Esophagus squamous epithelium (tissue), 5 donors: ENCODE measurements around the gene CALM1. TPM values are rescaled to one million over a fixed set of nuclear protein-coding genes. Genes with fewer than 3 reads are reported as not detected.

Source experiments
- DNase-seq: peaks from one replicate; lab custom pipeline; 2025; lab: John Stamatoyannopoulos, UW
- H3K27ac ChIP-seq, 4 donors: fragments of 200-600 bp; sonication (generic); one replicate each; pipeline ENCODE4 v1.5.1; 2016 to 2019; ENCODE audit warnings: mild to moderate bottlenecking in 1 of 4
- H3K27me3 ChIP-seq, 4 donors: fragments of 200-600 bp; sonication (generic); 1 replicate in 3 of 4; 2 replicates in 1 of 4; pipeline versions ENCODE4 v1.5.1 to v1.6.0; 2017 to 2021; ENCODE audit warnings: antibody characterized with exemption in 1 of 4
- H3K36me3 ChIP-seq, 3 donors: fragments of 200-600 bp; sonication (generic); one replicate each; pipeline ENCODE4 v1.5.1; 2016 to 2019
- H3K4me1 ChIP-seq, 3 donors: fragments of 200-600 bp; sonication (generic); one replicate each; pipeline ENCODE4 v1.5.1; 2017 to 2019
- H3K4me3 ChIP-seq, 4 donors: fragments of 200-600 bp; sonication (generic); 1 replicate in 3 of 4; 2 replicates in 1 of 4; pipeline ENCODE4 v1.5.1; 2016 to 2019; ENCODE audit warnings: mild to moderate bottlenecking in 2 of 4, moderate library complexity in 1 of 4
- H3K9me3 ChIP-seq, 3 donors: fragments of 200-600 bp; sonication (generic); one replicate each; pipeline ENCODE4 v1.5.1; 2016 to 2019
- POLR2A ChIP-seq, 4 donors: fragments of 450-650 bp; IDR thresholded peaks; one replicate each; pipeline ENCODE4 v1.6.1; 2017; ENCODE audit warnings: antibody characterized with exemption in 4 of 4, mild to moderate bottlenecking in 4 of 4, moderate library complexity in 3 of 4
- WGBS, 2 donors: methylation state at CpG; one replicate each; pipeline ENCODE4 v1.1.5; 2018; 5-methylcytosine and 5-hydroxymethylcytosine counted together
- intact Hi-C: fragments of 100-400 bp; cut with DNase I; formaldehyde crosslinking; loops from one replicate; pipeline ENCODE4 v1.15.0; 2022
- total RNA-seq, 4 donors: library from RNA; depleted of rRNA; stranded (reverse); fragments of >200 nt; gene quantifications; one replicate each; pipeline ENCODE4 v1.1.0, GENCODE V29; 2016
- TF ChIP-seq, protein P1 (sequence below), 6 experiments: fragments of 450-650 bp in 4 of 6; fragments of 200-600 bp in 2 of 6; sonication (generic) in 2 of 6; IDR thresholded peaks; one replicate each; pipeline ENCODE4 v1.5.1; 2016 to 2019; ENCODE audit warnings: antibody characterized with exemption in 6 of 6, mild to moderate bottlenecking in 4 of 6, moderate library complexity in 4 of 6
- donor health status: DM: yes; HTN: yes; CAD: no.

Gene CALM1
- total RNA-seq, 4 donors from 2014 or later: 329 to 554 (median 426) TPM

DNA sequence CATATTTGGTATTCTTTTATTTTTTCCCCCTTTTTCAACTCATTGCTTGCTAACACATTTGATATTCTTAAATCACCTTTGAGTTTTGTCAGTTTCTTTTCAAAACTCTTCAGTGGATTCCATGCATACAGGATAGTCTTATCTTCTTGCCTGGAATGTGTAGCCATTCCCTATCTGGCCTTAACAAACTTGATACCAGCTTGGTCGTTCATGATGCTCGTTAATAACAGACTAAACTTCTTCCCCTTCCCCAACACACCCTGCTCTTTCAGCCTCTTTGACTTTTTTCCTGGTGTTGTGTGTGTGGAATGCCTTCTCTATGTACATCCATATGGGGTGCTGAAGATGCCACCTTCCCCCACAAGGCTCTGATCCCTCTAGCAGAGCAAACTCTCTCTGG is 17.7 kb upstream of the CALM1 start:
- Histone ChIP-seq H3K9me3 (no peaks in the 10 kb centered on the region), H3K4me1 (peaks cover 0 to 22% (median 13%) of the 10 kb centered on the region in 3 donors), H3K27me3 (no peaks in the 10 kb centered on the region), H3K36me3 (no peaks in the 10 kb centered on the region), H3K27ac (no peak overlapping the region), H3K4me3 (no peak overlapping the region)
- no peak for TF ChIP-seq POLR2A (IDR thresholded peaks at IDR 0.05)
- TF ChIP-seq, protein P1, sequence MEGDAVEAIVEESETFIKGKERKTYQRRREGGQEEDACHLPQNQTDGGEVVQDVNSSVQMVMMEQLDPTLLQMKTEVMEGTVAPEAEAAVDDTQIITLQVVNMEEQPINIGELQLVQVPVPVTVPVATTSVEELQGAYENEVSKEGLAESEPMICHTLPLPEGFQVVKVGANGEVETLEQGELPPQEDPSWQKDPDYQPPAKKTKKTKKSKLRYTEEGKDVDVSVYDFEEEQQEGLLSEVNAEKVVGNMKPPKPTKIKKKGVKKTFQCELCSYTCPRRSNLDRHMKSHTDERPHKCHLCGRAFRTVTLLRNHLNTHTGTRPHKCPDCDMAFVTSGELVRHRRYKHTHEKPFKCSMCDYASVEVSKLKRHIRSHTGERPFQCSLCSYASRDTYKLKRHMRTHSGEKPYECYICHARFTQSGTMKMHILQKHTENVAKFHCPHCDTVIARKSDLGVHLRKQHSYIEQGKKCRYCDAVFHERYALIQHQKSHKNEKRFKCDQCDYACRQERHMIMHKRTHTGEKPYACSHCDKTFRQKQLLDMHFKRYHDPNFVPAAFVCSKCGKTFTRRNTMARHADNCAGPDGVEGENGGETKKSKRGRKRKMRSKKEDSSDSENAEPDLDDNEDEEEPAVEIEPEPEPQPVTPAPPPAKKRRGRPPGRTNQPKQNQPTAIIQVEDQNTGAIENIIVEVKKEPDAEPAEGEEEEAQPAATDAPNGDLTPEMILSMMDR (IDR thresholded peaks at IDR 0.05): no peak
- WGBS, 2 donors: 60 to 97% methylated on average over 2 of the region's 2 CpGs
- intact Hi-C loops: no loop called here
- no peak for DNase-seq

DNA sequence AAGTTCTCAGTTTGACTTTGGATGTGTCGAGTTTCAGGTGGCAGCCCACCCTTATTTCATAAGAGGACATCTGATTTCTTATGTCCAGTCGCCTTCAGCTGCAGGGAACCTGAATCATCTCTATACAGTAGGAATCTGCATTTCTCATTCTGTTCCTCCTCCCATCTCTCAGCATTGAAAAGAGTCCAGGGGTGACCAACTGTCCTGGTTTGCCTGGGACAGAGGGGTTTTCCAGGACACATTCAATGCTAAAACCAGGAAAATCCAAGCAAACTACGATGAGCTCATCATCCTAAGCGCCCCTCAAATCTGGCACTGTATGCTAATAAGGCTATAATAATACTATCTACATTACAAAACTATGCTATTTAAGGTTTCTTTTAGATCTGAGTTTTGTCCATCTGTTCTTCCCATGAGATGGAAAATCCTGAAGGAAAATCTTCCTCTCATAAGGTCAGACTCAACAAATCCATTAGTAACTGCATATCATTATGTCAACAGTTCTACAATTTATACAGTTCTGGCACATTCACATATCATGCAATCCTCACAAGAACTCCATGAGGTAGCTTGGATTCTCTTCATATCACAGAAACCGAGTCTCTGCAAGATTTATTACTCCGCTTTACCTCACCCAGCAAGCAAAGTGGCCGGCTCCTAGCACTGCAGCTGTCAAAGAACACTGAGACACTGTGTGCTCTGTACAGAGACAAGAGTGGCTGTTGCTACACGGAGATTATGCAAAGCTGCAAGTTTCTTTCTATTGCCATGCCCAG is 15.6 kb upstream of the CALM1 start:
- WGBS, 2 donors: 66 to 71% methylated on average over 6 to 8 of the region's 8 CpGs
- intact Hi-C loops: no loop called here
- no peaks in the 10 kb centered on the region for H3K9me3 ChIP-seq
- no peaks in the 10 kb centered on the region for H3K36me3 ChIP-seq
- TF ChIP-seq POLR2A (IDR thresholded peaks at IDR 0.05): peak in 1 of 4 donors; percentile 26
- TF ChIP-seq, protein P1 (IDR thresholded peaks at IDR 0.05): no peak
- H3K27ac ChIP-seq: peak overlapping the region in 3 of 4 donors; percentile 99 to 100 (median 99)
- no peak for DNase-seq
- peaks cover 0 to 34% (median 24%) of the 10 kb centered on the region in 3 donors for H3K4me1 ChIP-seq
- no peaks in the 10 kb centered on the region for H3K27me3 ChIP-seq
- no peak overlapping the region for H3K4me3 ChIP-seq

DNA sequence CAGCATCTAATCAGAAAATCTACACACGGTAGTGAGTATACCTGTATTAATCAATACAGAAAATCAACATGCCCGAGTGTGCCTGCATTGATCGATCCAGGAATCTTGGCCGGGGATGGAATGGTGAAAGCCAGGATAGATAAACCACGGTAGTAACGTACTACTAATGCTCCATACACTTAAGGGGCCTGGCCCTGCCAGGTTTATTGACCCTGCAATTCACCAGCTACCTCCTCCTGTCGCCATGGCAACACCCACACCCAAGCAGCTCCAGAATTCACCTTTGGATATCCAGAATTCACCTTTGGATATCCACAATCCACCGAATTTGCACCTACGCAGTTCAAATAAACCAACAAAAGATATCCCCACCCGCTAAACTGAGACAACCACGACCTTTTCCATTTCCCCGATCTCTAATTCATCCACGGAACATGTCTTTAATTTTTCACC is 14.8 kb upstream of the CALM1 start:
- Histone ChIP-seq H3K9me3 (no peaks in the 10 kb centered on the region), H3K27me3 (no peaks in the 10 kb centered on the region), H3K36me3 (no peaks in the 10 kb centered on the region), H3K27ac (peak overlapping the region; percentile 98 to 100 (median 99)), H3K4me3 (peak overlapping the region; percentile 51 to 83 (median 66)), H3K4me1 (peaks cover 0 to 34% (median 24%) of the 10 kb centered on the region in 3 donors)
- DNase-seq: no peak
- TF ChIP-seq, protein P1 (IDR thresholded peaks at IDR 0.05): no peak
- intact Hi-C loops: no loop called here
- WGBS, 2 donors: 20 to 41% methylated on average over 13 of the region's 13 CpGs

DNA sequence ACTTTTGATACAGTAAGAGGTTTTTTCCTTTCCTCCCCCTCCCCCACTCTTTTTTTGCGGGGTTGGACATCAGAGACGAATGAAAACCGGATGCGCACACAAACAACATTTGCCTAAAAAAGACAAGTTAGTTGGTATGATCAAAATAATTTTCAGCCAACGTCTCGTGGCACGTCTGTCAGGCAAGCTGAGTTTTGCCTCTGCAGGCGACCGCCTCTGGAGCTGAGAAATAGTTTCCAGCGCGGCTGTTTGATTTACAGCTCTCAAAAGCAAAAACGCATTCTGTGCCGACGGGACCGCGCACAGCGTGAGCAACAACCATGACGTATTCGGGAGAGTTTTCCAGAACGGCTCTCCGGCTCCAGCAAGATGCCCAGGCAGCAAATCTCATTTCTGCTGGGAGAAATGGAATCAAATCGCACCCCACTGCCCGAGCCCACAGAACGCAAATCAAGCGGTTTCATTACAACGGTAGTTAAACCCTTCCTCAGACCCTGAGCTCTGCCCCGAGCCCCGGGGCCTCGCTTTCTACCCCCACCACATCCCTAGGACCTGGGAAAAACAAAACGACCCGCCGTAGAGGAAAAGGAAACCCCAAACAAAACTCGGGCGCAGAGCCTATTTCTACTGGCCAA is 14.2 kb upstream of the CALM1 start:
- intact Hi-C loops: no loop called here

More for the DNA sequence above, 14.2 kb upstream of the CALM1 start:
- Histone ChIP-seq H3K9me3 (no peaks in the 10 kb centered on the region), H3K27ac (peak overlapping the region; percentile 98 to 100 (median 99)), H3K4me1 (peaks cover 0 to 34% (median 24%) of the 10 kb centered on the region in 3 donors), H3K4me3 (peak overlapping the region; percentile 51 to 83 (median 66)), H3K27me3 (no peaks in the 10 kb centered on the region), H3K36me3 (no peaks in the 10 kb centered on the region)
- WGBS, 2 donors: 0 to 1% methylated on average over 12 of the region's 34 CpGs
- TF ChIP-seq POLR2A (IDR thresholded peaks at IDR 0.05): no peak
- TF ChIP-seq, protein P1 (IDR thresholded peaks at IDR 0.05): no peak
- DNase-seq: no peak
